ENCODE data around the gene TRAF6.

The TRAF6 gene

DNA sequence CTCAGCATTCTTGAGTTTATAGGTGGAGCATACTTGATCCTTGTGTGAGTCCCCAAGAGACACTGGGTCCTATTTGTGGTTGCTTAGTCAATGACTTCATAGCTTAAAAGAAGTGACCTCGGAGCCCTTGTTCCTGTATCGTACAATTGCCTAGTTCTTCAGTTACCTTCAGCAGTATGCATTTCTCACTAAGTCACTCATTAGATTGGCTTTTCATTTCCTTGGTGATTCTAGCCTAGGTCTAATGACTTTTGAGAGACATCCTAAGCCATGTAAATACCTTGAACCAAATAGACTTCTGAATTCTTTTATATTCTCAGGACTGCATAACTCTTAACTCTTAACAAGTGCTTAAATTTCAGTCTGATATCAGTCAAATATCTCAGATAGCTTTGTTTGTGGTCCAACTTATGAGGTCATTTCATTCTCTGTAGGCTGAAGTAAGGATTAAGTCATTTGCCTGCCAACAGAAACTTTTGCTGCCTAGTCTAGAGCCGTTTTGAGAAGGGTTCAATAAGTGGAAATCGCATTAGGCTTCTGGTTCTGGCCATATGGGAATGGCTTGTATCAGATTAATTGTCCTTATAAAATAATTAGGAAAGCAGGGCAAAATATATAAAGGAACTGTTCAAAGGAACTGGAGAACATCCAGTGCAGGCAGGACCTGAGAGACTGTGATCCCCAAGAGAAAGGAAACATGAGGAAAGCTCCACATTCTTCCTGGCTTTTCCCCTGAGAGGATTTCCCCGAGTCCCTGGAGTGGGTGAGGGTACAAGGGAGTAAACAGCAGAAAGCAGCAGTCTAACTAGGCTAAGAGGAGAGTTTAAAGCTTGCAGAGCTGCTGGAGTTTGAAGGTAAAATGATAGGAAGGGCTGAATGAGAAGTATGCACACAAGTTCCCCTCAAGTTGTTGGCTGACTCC is 39.9 kb downstream of the TRAF6 start:
- Histone ChIP-seq H3K27ac (replicated peaks) (no peak overlapping the region), H3K4me3 (replicated peaks; ENCODE audit: insufficient read depth, low read length) (no peak overlapping the region), H3K27me3 (ENCODE audit: insufficient read depth, poor library complexity, severe bottlenecking) (no peaks in the 10 kb centered on the region)
- TF ChIP-seq REST (IDR thresholded peaks at IDR 0.05; ENCODE audit: insufficient replicate concordance, low read depth) (no peak), SPI1 (IDR thresholded peaks at IDR 0.05; ENCODE audit: borderline replicate concordance, low read depth) (no peak), POLR2AphosphoS5 (IDR thresholded peaks at IDR 0.05; ENCODE audit: low read depth) (no peak), GABPA (IDR thresholded peaks at IDR 0.05; ENCODE audit: low read depth) (no peak)
- TF ChIP-seq, protein P1, sequence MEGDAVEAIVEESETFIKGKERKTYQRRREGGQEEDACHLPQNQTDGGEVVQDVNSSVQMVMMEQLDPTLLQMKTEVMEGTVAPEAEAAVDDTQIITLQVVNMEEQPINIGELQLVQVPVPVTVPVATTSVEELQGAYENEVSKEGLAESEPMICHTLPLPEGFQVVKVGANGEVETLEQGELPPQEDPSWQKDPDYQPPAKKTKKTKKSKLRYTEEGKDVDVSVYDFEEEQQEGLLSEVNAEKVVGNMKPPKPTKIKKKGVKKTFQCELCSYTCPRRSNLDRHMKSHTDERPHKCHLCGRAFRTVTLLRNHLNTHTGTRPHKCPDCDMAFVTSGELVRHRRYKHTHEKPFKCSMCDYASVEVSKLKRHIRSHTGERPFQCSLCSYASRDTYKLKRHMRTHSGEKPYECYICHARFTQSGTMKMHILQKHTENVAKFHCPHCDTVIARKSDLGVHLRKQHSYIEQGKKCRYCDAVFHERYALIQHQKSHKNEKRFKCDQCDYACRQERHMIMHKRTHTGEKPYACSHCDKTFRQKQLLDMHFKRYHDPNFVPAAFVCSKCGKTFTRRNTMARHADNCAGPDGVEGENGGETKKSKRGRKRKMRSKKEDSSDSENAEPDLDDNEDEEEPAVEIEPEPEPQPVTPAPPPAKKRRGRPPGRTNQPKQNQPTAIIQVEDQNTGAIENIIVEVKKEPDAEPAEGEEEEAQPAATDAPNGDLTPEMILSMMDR (IDR thresholded peaks at IDR 0.05; ENCODE audit: insufficient read depth, low read length), result no peak
- DNase-seq (ENCODE audit: low read depth in 1 of 2, low spot score in 1 of 2), result no peak

DNA sequence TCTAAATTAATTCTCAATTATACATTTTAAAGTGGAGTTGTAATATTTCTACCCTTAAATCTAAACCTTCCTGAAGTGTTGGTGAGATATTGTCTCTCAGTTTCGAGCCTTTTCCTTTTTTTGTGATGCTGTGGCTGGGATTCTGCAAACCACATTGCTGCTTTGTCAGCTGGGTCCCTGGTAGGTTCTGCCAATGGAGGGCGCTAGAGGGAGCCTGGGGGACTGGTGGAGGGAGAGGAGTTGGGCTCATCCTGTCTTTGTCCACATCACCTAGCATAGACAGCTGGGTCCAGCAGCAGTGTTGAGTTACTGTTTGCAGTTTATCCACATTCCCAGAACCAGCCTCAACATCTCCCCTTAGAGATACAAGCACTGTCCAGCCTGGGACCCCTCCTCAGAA is 41.0 kb downstream of the TRAF6 start:
- Histone ChIP-seq H3K4me3 (replicated peaks; ENCODE audit: insufficient read depth, low read length) (no peak overlapping the region), H3K27me3 (ENCODE audit: insufficient read depth, poor library complexity, severe bottlenecking) (no peaks in the 10 kb centered on the region), H3K27ac (replicated peaks) (no peak overlapping the region)
- TF ChIP-seq POLR2AphosphoS5 (IDR thresholded peaks at IDR 0.05; ENCODE audit: low read depth) (no peak), REST (IDR thresholded peaks at IDR 0.05; ENCODE audit: insufficient replicate concordance, low read depth) (no peak), SPI1 (IDR thresholded peaks at IDR 0.05; ENCODE audit: borderline replicate concordance, low read depth) (no peak), GABPA (IDR thresholded peaks at IDR 0.05; ENCODE audit: low read depth) (no peak)
- TF ChIP-seq, protein P1 (IDR thresholded peaks at IDR 0.05; ENCODE audit: insufficient read depth, low read length), result no peak
- DNase-seq (ENCODE audit: low read depth in 1 of 2, low spot score in 1 of 2), result no peak

DNA sequence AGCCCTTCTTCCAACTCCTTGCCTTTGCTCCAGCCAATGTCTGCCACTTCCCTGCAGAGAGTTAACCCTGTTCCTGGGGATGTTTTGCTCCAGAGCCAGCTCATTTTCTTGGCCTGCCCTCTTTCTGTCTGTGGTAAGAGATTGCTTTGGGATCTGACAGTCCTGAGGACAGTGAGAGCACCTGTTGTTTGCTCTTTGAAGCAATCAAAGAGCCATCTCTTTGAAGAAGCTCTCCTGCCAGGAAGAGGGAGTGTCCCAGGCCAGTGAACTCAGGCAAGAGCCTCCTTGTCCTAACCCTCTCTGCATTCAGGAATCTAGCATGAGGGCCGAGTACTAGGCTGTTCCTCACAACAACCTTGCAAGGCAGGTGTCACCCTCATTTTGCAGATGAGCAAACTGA is 42.2 kb downstream of the TRAF6 start:
- no peak for DNase-seq (ENCODE audit: low read depth in 1 of 2, low spot score in 1 of 2)
- no peak overlapping the region for H3K27ac ChIP-seq (replicated peaks)
- no peaks in the 10 kb centered on the region for H3K27me3 ChIP-seq (ENCODE audit: insufficient read depth, poor library complexity, severe bottlenecking)
- H3K4me3 ChIP-seq (replicated peaks; ENCODE audit: insufficient read depth, low read length), result no peak overlapping the region
- no peak for TF ChIP-seq SPI1 (IDR thresholded peaks at IDR 0.05; ENCODE audit: borderline replicate concordance, low read depth)
- TF ChIP-seq POLR2AphosphoS5 (IDR thresholded peaks at IDR 0.05; ENCODE audit: low read depth), result no peak
- TF ChIP-seq, protein P1 (IDR thresholded peaks at IDR 0.05; ENCODE audit: insufficient read depth, low read length), result no peak
- no peak for TF ChIP-seq REST (IDR thresholded peaks at IDR 0.05; ENCODE audit: insufficient replicate concordance, low read depth)
- TF ChIP-seq GABPA (IDR thresholded peaks at IDR 0.05; ENCODE audit: low read depth), result no peak
